ENCODE data around the gene MYBBP1A.

MYBBP1A gene

GRCh38 chr17:4544135-4544950 lies 10.8 kb downstream of the MYBBP1A start:
- no peak overlapping the region for H3K4me3 ChIP-seq (ENCODE audit: low read depth, low read length)
- no peak for DNase-seq (ENCODE audit: low read depth)
- no peak for TF ChIP-seq CTCF (IDR thresholded peaks at IDR 0.05; ENCODE audit: insufficient read depth, low read depth, low read length, missing control alignments)

- DNase-seq (ENCODE audit: low read depth): no peak
- H3K4me3 ChIP-seq (ENCODE audit: low read depth, low read length): no peak overlapping the region
- no peak for TF ChIP-seq CTCF (IDR thresholded peaks at IDR 0.05; ENCODE audit: insufficient read depth, low read depth, low read length, missing control alignments)
Measured at GRCh38 chr17:4543557-4544026, 11.6 kb downstream of the MYBBP1A start.

DNA sequence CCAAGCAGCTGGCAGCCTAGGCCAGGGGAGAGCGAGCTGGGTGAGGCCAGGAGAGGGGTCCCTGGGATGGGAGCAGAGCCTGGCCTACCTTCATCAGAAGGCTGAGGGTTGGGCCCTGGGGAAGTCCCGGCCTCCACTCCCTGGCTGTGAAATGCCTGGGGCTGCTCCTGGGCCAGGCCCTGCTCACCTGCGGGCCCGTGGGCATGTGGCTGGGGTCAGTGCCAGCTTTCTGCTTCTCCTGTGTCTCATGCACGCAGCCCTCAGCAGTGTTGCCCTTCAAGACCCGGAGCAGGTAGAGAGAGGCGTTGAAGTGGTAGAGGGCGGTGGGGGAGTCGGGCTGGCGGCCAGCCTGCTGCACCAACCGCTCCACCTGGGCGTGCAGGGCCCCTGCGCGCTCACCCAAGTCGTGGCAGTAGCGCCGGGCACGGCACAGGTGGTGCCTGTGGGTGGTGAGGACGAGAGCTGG lies 12.4 kb downstream of the MYBBP1A start:
- no peak overlapping the region for H3K4me3 ChIP-seq (ENCODE audit: low read depth, low read length)
- DNase-seq (ENCODE audit: low read depth): no peak
- no peak for TF ChIP-seq CTCF (IDR thresholded peaks at IDR 0.05; ENCODE audit: insufficient read depth, low read depth, low read length, missing control alignments)

- no peak for DNase-seq (ENCODE audit: low read depth)
- H3K4me3 ChIP-seq (ENCODE audit: low read depth, low read length): no peak overlapping the region
- TF ChIP-seq CTCF (IDR thresholded peaks at IDR 0.05; ENCODE audit: insufficient read depth, low read depth, low read length, missing control alignments): no peak
Measured at GRCh38 chr17:4542003-4542725, 13.0 kb downstream of the MYBBP1A start.

GRCh38 chr17:4541328-4542002 lies 13.7 kb downstream of the MYBBP1A start:
- no peak for DNase-seq (ENCODE audit: low read depth)
- no peak for TF ChIP-seq CTCF (IDR thresholded peaks at IDR 0.05; ENCODE audit: insufficient read depth, low read depth, low read length, missing control alignments)
- no peak overlapping the region for H3K4me3 ChIP-seq (ENCODE audit: low read depth, low read length)

DNA sequence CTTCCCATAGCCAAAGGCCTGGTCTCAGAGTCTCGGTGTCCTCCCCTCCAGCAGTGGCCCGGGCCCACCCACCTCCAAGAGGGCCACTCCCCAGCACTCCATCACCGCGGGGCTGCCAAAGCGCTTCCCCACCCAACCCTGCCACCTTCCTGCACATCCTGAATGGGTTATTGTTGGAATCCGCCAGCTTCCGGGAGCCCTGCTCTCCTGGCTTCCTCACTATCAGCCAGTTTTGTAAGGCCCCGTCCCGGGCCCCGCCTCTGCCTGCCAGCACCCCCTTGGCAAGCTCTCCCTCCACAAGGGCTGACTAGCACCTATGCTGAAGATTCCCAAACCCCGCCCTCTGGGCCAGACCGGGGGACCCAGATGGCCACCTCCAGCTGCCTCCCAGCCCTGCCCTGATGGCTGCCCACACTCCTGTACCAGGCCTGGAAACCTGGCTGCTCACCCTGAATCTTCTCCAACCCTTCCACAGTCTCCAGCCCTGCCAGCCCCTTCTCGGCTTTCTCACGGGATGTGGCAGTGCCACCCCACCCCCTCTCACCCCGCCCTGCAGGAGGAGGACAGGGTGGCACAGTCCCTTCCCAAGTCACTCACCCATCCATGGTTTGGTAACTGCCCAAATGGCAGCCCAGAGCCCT lies 14.4 kb downstream of the MYBBP1A start:
- no peak for DNase-seq (ENCODE audit: low read depth)
- no peak for TF ChIP-seq CTCF (IDR thresholded peaks at IDR 0.05; ENCODE audit: insufficient read depth, low read depth, low read length, missing control alignments)
- no peak overlapping the region for H3K4me3 ChIP-seq (ENCODE audit: low read depth, low read length)

All from GM12865 (cell line).